Skeletal muscle tissue (tissue), 4 donors: ENCODE data around the gene PAK1. TPM values are rescaled to one million over a fixed set of nuclear protein-coding genes. Genes with fewer than 3 reads are reported as not detected.

Experiments used
- H3K27ac ChIP-seq: one replicate; pipeline ENCODE4 v1.7.0; 2013; ENCODE audit warnings: mild to moderate bottlenecking, low read depth, low read length, inconsistent platforms
- H3K27me3 ChIP-seq, 3 donors: one replicate each; pipeline ENCODE4 v1.7.0; 2013; ENCODE audit warnings: low read length in 3 of 3; ENCODE audit not compliant: control insufficient read depth in 3 of 3, insufficient read depth in 3 of 3
- H3K36me3 ChIP-seq, 3 donors: one replicate each; pipeline ENCODE4 v1.7.0; 2013; ENCODE audit warnings: low read length in 3 of 3; ENCODE audit not compliant: control insufficient read depth in 3 of 3, insufficient read depth in 3 of 3
- H3K4me1 ChIP-seq, 3 donors: one replicate each; pipeline ENCODE4 v1.7.0; 2013; ENCODE audit warnings: low read length in 3 of 3, mild to moderate bottlenecking in 3 of 3; ENCODE audit not compliant: control insufficient read depth in 3 of 3, insufficient read depth in 3 of 3
- H3K4me3 ChIP-seq, 3 donors: one replicate each; pipeline ENCODE4 v1.7.0; 2013; ENCODE audit warnings: low read length in 3 of 3
- H3K9ac ChIP-seq, 3 donors: one replicate each; pipeline ENCODE4 v1.7.0; 2013; ENCODE audit warnings: low read length in 3 of 3, mild to moderate bottlenecking in 3 of 3, moderate library complexity in 2 of 3, low read depth in 1 of 3
- H3K9me3 ChIP-seq, 3 donors: one replicate each; pipeline ENCODE4 v1.7.0; 2013; ENCODE audit warnings: low read length in 3 of 3; ENCODE audit not compliant: control insufficient read depth in 3 of 3
- total RNA-seq: library from RNA; depleted of rRNA; stranded (reverse); fragments of >200 nt; gene quantifications from one replicate; pipeline ENCODE4 v1.2.3, GENCODE V29; 2014
- donor health status: Osteomylitis.

PAK1 gene
- total RNA-seq, 1 donor from 2014 or later = 52.2 TPM

DNA sequence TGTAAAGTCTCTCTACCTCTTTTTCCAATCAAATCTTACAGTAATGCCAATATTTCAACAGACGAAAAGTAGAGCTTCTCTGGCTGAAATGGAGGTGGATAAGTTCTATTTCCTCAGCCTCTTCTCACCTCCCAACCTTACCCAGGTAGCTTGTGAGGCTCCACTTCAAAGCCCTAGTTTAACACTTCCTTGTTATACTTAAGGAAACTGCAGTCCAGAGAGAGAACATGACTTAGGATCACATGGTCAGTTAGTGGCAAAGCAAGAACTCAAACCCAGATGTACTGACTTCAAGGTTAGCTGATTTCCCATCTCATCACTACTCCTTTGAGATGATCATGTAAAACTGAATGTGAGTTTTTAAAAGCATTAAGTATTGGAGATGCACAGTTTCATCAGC lies 32.5 kb downstream of the PAK1 start:
- H3K4me1 ChIP-seq = no peaks in the 10 kb centered on the region
- H3K27me3 ChIP-seq = no peaks in the 10 kb centered on the region
- no peaks in the 10 kb centered on the region for H3K9me3 ChIP-seq
- no peaks in the 10 kb centered on the region for H3K36me3 ChIP-seq
- H3K27ac ChIP-seq = no peak overlapping the region
- H3K4me3 ChIP-seq = no peak overlapping the region
- no peak overlapping the region for H3K9ac ChIP-seq

DNA sequence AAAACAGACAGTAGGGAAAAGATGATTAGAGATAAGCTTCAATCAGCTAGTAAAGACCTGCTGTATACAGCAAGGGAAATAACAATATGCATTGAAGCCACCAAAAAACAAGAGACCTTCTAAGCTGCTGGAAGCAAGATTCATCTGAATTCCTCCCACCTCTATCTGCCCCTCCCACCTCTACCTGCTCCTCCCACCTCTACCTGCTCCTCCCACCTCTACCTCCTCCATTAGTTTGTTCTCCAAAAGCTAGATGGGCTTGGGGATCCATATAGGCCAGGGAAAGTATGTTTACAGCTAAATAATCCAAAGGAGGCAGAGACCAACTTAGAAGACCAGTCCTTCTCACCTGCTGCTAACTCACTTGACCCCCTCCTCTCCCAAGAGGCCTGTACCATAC lies 33.2 kb downstream of the PAK1 start:
- H3K9me3 ChIP-seq = no peaks in the 10 kb centered on the region
- H3K27me3 ChIP-seq = no peaks in the 10 kb centered on the region
- no peak overlapping the region for H3K27ac ChIP-seq
- H3K4me1 ChIP-seq = no peaks in the 10 kb centered on the region
- H3K4me3 ChIP-seq = no peak overlapping the region
- H3K9ac ChIP-seq = no peak overlapping the region
- no peaks in the 10 kb centered on the region for H3K36me3 ChIP-seq

GRCh38 chr11:77438487-77438886 lies 35.4 kb downstream of the PAK1 start:
- Histone ChIP-seq H3K36me3 (no peaks in the 10 kb centered on the region), H3K27me3 (no peaks in the 10 kb centered on the region), H3K27ac (no peak overlapping the region), H3K4me1 (no peaks in the 10 kb centered on the region), H3K9ac (no peak overlapping the region), H3K9me3 (no peaks in the 10 kb centered on the region), H3K4me3 (no peak overlapping the region)

- H3K9me3 ChIP-seq = no peaks in the 10 kb centered on the region
- no peaks in the 10 kb centered on the region for H3K27me3 ChIP-seq
- no peak overlapping the region for H3K4me3 ChIP-seq
- no peaks in the 10 kb centered on the region for H3K4me1 ChIP-seq
- no peak overlapping the region for H3K27ac ChIP-seq
- H3K9ac ChIP-seq = no peak overlapping the region
- H3K36me3 ChIP-seq = no peaks in the 10 kb centered on the region
Observed at GRCh38 chr11:77436969-77437368, 36.9 kb downstream of the PAK1 start.

DNA sequence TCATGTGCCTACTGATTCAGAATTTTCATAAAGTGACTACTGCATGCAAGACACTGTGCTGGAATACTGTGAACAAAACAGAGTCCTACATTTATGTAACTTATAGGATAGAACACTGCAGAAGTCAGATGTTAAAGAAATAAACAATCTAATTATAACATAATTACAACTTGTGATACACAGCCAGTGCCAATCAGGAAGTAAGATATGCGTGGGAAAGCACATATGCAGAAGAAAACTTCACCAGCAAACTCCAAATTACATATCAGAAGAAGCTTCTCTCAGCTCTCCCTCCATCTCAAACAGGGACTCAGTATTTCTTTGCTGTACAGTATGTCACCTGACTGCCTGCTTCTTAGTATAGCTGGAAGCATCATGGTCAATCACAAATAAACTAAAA lies 37.4 kb downstream of the PAK1 start:
- no peak overlapping the region for H3K27ac ChIP-seq
- H3K4me1 ChIP-seq = no peaks in the 10 kb centered on the region
- no peak overlapping the region for H3K4me3 ChIP-seq
- no peaks in the 10 kb centered on the region for H3K36me3 ChIP-seq
- no peaks in the 10 kb centered on the region for H3K9me3 ChIP-seq
- H3K27me3 ChIP-seq = no peaks in the 10 kb centered on the region
- no peak overlapping the region for H3K9ac ChIP-seq

- Histone ChIP-seq H3K4me3 (no peak overlapping the region), H3K36me3 (no peaks in the 10 kb centered on the region), H3K4me1 (no peaks in the 10 kb centered on the region), H3K9ac (no peak overlapping the region), H3K27ac (no peak overlapping the region), H3K9me3 (no peaks in the 10 kb centered on the region), H3K27me3 (no peaks in the 10 kb centered on the region)
Observed at GRCh38 chr11:77435972-77436371, 37.9 kb downstream of the PAK1 start.

- H3K36me3 ChIP-seq = no peaks in the 10 kb centered on the region
- H3K27me3 ChIP-seq = no peaks in the 10 kb centered on the region
- H3K4me3 ChIP-seq = no peak overlapping the region
- peaks cover 2 to 11% (median 3%) of the 10 kb centered on the region in 3 donors for H3K4me1 ChIP-seq
- no peak overlapping the region for H3K27ac ChIP-seq
- H3K9ac ChIP-seq = no peak overlapping the region
- no peaks in the 10 kb centered on the region for H3K9me3 ChIP-seq
Observed at GRCh38 chr11:77431813-77432212, 42.1 kb downstream of the PAK1 start.

DNA sequence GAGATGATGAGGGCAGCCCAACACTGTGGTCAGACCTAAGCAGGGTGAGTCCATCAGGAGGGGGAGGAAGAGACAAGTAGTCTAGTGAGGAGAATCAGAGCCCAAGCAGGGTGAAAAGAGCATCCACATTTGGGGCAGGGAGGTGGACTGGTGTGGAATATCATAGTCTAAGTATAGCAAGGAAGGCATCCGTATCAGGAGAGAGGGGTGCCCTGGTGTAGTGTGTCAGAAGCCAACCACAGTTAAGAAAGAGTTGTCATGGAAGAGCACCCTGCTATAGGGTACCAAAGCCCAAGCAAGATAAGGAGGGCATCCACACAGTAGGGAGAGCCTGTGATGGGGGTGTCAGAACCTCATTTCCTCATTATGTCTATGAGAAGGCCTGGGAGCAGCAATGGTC lies 45.3 kb downstream of the PAK1 start:
- Histone ChIP-seq H3K27me3 (no peaks in the 10 kb centered on the region), H3K36me3 (no peaks in the 10 kb centered on the region), H3K9ac (no peak overlapping the region), H3K9me3 (no peaks in the 10 kb centered on the region), H3K4me1 (peaks cover 2 to 11% (median 3%) of the 10 kb centered on the region in 3 donors), H3K4me3 (no peak overlapping the region), H3K27ac (no peak overlapping the region)

DNA sequence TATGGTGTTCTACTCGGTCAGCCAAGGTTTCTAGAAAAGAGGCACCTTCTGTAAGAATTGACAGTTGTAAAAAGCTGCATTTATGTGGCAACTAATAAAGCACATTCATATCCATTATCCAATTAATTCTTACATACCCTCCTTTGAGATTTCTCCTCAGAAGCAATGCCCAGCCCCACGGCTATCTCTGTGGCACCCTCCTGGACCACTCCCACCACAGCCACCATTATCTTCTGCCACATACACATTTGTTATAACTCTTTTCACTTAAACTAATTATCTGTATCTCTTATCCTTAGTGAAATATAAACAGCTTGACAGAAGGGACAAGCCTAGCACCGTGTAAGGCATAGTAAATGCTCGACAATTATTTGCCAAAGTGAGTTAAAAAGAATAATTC lies 48.5 kb downstream of the PAK1 start:
- Histone ChIP-seq H3K27ac (no peak overlapping the region), H3K4me1 (peaks cover 2 to 11% (median 3%) of the 10 kb centered on the region in 3 donors), H3K9ac (no peak overlapping the region), H3K4me3 (no peak overlapping the region), H3K9me3 (no peaks in the 10 kb centered on the region), H3K27me3 (no peaks in the 10 kb centered on the region), H3K36me3 (no peaks in the 10 kb centered on the region)

DNA sequence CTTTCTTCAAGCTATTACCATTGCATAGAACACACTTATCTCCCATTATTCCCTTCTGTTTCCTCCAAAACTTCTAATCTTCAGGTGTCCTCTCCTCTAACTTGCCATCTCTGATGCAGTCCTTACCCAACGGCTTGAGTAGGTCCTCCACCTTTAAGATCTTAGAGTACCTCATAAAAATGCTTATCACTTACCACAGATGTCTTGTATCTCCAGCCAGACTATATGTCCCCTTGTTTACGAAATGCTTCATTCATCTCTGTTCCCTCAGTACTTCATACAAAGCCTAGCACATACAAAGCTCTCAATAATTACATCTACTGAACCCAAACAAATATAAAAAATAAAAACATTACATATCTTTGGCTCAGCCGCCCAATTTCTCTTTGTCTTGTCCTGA lies 49.2 kb downstream of the PAK1 start:
- Histone ChIP-seq H3K27ac (no peak overlapping the region), H3K27me3 (no peaks in the 10 kb centered on the region), H3K4me1 (peaks cover 2 to 11% (median 3%) of the 10 kb centered on the region in 3 donors), H3K4me3 (no peak overlapping the region), H3K36me3 (no peaks in the 10 kb centered on the region), H3K9ac (no peak overlapping the region), H3K9me3 (no peaks in the 10 kb centered on the region)

- H3K9ac ChIP-seq = no peak overlapping the region
- no peak overlapping the region for H3K27ac ChIP-seq
- no peaks in the 10 kb centered on the region for H3K36me3 ChIP-seq
- H3K27me3 ChIP-seq = no peaks in the 10 kb centered on the region
- peaks cover 2 to 16% (median 3%) of the 10 kb centered on the region in 3 donors for H3K4me1 ChIP-seq
- H3K9me3 ChIP-seq = no peaks in the 10 kb centered on the region
- H3K4me3 ChIP-seq = no peak overlapping the region
Observed at GRCh38 chr11:77423624-77424023, 50.3 kb downstream of the PAK1 start.
